ENCODE data around the gene NOX5. TPM values are rescaled to one million over a fixed set of nuclear protein-coding genes. Genes with fewer than 3 reads are reported as not detected.

The NOX5 gene
- total and polyA plus RNA-seq, 4 donors = under 0.01 to 0.08 (median 0.01) TPM

DNA sequence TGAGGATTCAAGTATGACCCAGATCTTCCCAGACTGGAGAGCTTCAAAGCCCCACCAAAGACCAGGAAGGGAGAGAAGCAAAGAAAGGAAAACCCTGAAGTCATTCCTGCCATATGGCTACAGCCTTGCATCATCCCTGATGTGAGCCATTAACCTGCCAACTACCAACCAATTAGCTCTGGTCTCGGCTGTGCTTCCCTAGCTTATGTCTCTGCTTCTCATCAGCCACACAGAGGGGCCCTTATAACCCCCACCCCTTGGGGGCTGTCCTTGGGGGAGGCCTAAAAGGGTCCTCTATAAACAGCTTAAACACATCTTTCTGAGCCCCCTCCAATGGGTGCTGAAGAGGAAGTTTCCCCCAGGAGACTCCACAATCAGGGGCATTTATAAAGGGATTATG is 52.8 kb downstream of the NOX5 start:
- Histone ChIP-seq H3K4me3 (ENCODE audit: low read depth in 1 of 3, low read length in 3 of 3) (no peak overlapping the region), H3K27me3 (ENCODE audit: control insufficient read depth in 4 of 4, insufficient read depth in 4 of 4, low read length in 3 of 4) (no peaks in the 10 kb centered on the region), H3K27ac (ENCODE audit: low read depth in 1 of 2, low read length in 2 of 2) (no peak overlapping the region), H3K36me3 (ENCODE audit: control insufficient read depth in 4 of 4, insufficient read depth in 3 of 4, low read depth in 1 of 4, low read length in 3 of 4) (no peaks in the 10 kb centered on the region), H3K9me3 (ENCODE audit: control insufficient read depth in 4 of 4, low read length in 3 of 4) (no peaks in the 10 kb centered on the region), H3K4me1 (ENCODE audit: control insufficient read depth in 4 of 4, insufficient read depth in 4 of 4, low read length in 3 of 4) (no peaks in the 10 kb centered on the region), H3K9ac (ENCODE audit: low read depth in 1 of 2, low read length in 2 of 2) (no peak overlapping the region)
- 94% methylated on average over 1 of the region's 1 CpG for WGBS
- no peak for TF ChIP-seq EGR1 (IDR thresholded peaks at IDR 0.05; ENCODE audit: low read depth in 2 of 2)
- TF ChIP-seq SP1 (IDR thresholded peaks at IDR 0.05) = no peak
- TF ChIP-seq FOXA2 (IDR thresholded peaks at IDR 0.05) = no peak
- TF ChIP-seq, protein P1, sequence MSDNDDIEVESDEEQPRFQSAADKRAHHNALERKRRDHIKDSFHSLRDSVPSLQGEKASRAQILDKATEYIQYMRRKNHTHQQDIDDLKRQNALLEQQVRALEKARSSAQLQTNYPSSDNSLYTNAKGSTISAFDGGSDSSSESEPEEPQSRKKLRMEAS (IDR thresholded peaks at IDR 0.05) = no peak
- TF ChIP-seq, protein P2, sequence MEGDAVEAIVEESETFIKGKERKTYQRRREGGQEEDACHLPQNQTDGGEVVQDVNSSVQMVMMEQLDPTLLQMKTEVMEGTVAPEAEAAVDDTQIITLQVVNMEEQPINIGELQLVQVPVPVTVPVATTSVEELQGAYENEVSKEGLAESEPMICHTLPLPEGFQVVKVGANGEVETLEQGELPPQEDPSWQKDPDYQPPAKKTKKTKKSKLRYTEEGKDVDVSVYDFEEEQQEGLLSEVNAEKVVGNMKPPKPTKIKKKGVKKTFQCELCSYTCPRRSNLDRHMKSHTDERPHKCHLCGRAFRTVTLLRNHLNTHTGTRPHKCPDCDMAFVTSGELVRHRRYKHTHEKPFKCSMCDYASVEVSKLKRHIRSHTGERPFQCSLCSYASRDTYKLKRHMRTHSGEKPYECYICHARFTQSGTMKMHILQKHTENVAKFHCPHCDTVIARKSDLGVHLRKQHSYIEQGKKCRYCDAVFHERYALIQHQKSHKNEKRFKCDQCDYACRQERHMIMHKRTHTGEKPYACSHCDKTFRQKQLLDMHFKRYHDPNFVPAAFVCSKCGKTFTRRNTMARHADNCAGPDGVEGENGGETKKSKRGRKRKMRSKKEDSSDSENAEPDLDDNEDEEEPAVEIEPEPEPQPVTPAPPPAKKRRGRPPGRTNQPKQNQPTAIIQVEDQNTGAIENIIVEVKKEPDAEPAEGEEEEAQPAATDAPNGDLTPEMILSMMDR (IDR thresholded peaks at IDR 0.05; ENCODE audit: low read depth, low read length, missing input control) = no peak
- no peak for TF ChIP-seq NR2F2 (IDR thresholded peaks at IDR 0.05)
- TF ChIP-seq YY1 (IDR thresholded peaks at IDR 0.05) = no peak
- no peak for TF ChIP-seq RAD21 (IDR thresholded peaks at IDR 0.05)
- TF ChIP-seq HNF4G (IDR thresholded peaks at IDR 0.05) = no peak
- TF ChIP-seq ATF3 (IDR thresholded peaks at IDR 0.05) = no peak
- TF ChIP-seq, protein P3, sequence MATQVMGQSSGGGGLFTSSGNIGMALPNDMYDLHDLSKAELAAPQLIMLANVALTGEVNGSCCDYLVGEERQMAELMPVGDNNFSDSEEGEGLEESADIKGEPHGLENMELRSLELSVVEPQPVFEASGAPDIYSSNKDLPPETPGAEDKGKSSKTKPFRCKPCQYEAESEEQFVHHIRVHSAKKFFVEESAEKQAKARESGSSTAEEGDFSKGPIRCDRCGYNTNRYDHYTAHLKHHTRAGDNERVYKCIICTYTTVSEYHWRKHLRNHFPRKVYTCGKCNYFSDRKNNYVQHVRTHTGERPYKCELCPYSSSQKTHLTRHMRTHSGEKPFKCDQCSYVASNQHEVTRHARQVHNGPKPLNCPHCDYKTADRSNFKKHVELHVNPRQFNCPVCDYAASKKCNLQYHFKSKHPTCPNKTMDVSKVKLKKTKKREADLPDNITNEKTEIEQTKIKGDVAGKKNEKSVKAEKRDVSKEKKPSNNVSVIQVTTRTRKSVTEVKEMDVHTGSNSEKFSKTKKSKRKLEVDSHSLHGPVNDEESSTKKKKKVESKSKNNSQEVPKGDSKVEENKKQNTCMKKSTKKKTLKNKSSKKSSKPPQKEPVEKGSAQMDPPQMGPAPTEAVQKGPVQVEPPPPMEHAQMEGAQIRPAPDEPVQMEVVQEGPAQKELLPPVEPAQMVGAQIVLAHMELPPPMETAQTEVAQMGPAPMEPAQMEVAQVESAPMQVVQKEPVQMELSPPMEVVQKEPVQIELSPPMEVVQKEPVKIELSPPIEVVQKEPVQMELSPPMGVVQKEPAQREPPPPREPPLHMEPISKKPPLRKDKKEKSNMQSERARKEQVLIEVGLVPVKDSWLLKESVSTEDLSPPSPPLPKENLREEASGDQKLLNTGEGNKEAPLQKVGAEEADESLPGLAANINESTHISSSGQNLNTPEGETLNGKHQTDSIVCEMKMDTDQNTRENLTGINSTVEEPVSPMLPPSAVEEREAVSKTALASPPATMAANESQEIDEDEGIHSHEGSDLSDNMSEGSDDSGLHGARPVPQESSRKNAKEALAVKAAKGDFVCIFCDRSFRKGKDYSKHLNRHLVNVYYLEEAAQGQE (IDR thresholded peaks at IDR 0.05) = no peak
- TF ChIP-seq RXRA (IDR thresholded peaks at IDR 0.05) = no peak
- TF ChIP-seq FOXA1 (IDR thresholded peaks at IDR 0.05) = no peak
- no peak for TF ChIP-seq JUND (IDR thresholded peaks at IDR 0.05)
- TF ChIP-seq GABPA (IDR thresholded peaks at IDR 0.05 in 1 of 2, conservative IDR thresholded peaks at IDR 0.05 in 1 of 2) = no peak
- no peak for TF ChIP-seq TAF1 (conservative IDR thresholded peaks at IDR 0.05)
- TF ChIP-seq, protein P4, sequence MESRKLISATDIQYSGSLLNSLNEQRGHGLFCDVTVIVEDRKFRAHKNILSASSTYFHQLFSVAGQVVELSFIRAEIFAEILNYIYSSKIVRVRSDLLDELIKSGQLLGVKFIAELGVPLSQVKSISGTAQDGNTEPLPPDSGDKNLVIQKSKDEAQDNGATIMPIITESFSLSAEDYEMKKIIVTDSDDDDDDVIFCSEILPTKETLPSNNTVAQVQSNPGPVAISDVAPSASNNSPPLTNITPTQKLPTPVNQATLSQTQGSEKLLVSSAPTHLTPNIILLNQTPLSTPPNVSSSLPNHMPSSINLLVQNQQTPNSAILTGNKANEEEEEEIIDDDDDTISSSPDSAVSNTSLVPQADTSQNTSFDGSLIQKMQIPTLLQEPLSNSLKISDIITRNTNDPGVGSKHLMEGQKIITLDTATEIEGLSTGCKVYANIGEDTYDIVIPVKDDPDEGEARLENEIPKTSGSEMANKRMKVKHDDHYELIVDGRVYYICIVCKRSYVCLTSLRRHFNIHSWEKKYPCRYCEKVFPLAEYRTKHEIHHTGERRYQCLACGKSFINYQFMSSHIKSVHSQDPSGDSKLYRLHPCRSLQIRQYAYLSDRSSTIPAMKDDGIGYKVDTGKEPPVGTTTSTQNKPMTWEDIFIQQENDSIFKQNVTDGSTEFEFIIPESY (IDR thresholded peaks at IDR 0.05) = no peak
- no peak for TF ChIP-seq HNF4A (conservative IDR thresholded peaks at IDR 0.05)
- DNase-seq (ENCODE audit: low spot score) = no peak

Measured in liver (tissue), 9 donors.